MCF 10A (cell line): Measurements from ENCODE around the gene MPP2. TPM values are rescaled to one million over a fixed set of nuclear protein-coding genes. Genes with fewer than 3 reads are reported as not detected.

ENCODE experiments used
- BruUV-seq: library from RNA; stranded (reverse); fragments of 400-500 nt; replicated peaks from 2 replicates; lab custom pipeline; 2021; lab: Mats Ljungman, UMichigan
- CTCF ChIA-PET: fragments of 300-600 bp; sonication (Branson Sonifier 250); formaldehyde crosslinking; extraction: SDS; loops from one replicate; lab custom pipeline; 2021; ENCODE audit warnings: antibody characterized with exemption, inconsistent platforms; lab: Yijun Ruan, JAX
- POLR2A ChIA-PET: fragments of 300-600, 350-650 bp; sonication (Branson Sonifier 250); formaldehyde crosslinking; extraction: SDS; loops from one replicate; lab custom pipeline; 2020; ENCODE audit warnings: antibody characterized with exemption, inconsistent platforms; lab: Yijun Ruan, JAX
- DNase-seq: peaks from one replicate; pipeline ENCODE4 v3.0.0-alpha.2; 2018; ENCODE audit not compliant: unreplicated experiment
- H3K27ac Mint-ChIP-seq: one replicate; pipeline ENCODE4 v1.8.0; 2022; ENCODE audit warnings: mild to moderate bottlenecking, low read depth, mixed read lengths; ENCODE audit not compliant: unreplicated experiment
- H3K27me3 Mint-ChIP-seq: one replicate; pipeline ENCODE4 v1.8.0; 2022; ENCODE audit warnings: mixed read lengths; ENCODE audit not compliant: insufficient read depth, unreplicated experiment
- H3K36me3 Mint-ChIP-seq: one replicate; pipeline ENCODE4 v1.8.0; 2022; ENCODE audit warnings: mild to moderate bottlenecking, moderate library complexity, mixed read lengths; ENCODE audit not compliant: insufficient read depth, unreplicated experiment
- H3K4me1 Mint-ChIP-seq: one replicate; pipeline ENCODE4 v1.8.0; 2022; ENCODE audit warnings: mixed read lengths; ENCODE audit not compliant: insufficient read depth, unreplicated experiment
- H3K4me3 Mint-ChIP-seq: one replicate; pipeline ENCODE4 v1.8.0; 2022; ENCODE audit warnings: mild to moderate bottlenecking, moderate library complexity, mixed read lengths; ENCODE audit not compliant: unreplicated experiment
- H3K9me3 Mint-ChIP-seq: one replicate; pipeline ENCODE4 v1.8.0; 2022; ENCODE audit warnings: mixed read lengths; ENCODE audit not compliant: unreplicated experiment
- CTCF ChIP-seq: fragments of 200-600 bp; IDR thresholded peaks from one replicate; pipeline ENCODE4 v1.8.0; 2022; ENCODE audit warnings: antibody characterized with exemption, mild to moderate bottlenecking; ENCODE audit not compliant: unreplicated experiment
- intact Hi-C: fragments of 100-400 bp; cut with micrococcal nuclease; formaldehyde crosslinking; loops from 2 replicates; pipeline ENCODE4 v1.14.1; 2022
- total RNA-seq: library from RNA; stranded (reverse); gene quantifications from 2 replicates; pipeline ENCODE4 v1.2.3, GENCODE V29; 2022

MPP2 gene
- total RNA-seq, 1 experiment from 2014 or later: not detected

GRCh38 chr17:43909537-43910231, 2.3 kb upstream of the MPP2 start:
- no peak for DNase-seq
- H3K27ac Mint-ChIP-seq: no peak overlapping the region
- no peaks in the 10 kb centered on the region for H3K4me1 Mint-ChIP-seq
- CTCF ChIA-PET: interaction anchor here (0.5 to 7.7 kb wide), 25 partner anchors 9 to 802 kb away, joined by 3 to 39 read pairs (median 4); no protein-coding TSS in a partner anchor
- H3K4me3 Mint-ChIP-seq: no peak overlapping the region
- no TSS peak for BruUV-seq
- TF ChIP-seq CTCF: no peak
- H3K9me3 Mint-ChIP-seq: no peaks in the 10 kb centered on the region
- peaks cover 18% of the 10 kb centered on the region for H3K27me3 Mint-ChIP-seq
- no peaks in the 10 kb centered on the region for H3K36me3 Mint-ChIP-seq
- POLR2A ChIA-PET: interaction anchor here (1.0 to 1.6 kb wide), 2 partner anchors 10 to 129 kb away, joined by 4 read pairs; no protein-coding TSS in a partner anchor
- intact Hi-C loops: no loop called here

GRCh38 chr17:43907998-43908721, 824 bp upstream of the MPP2 start:
- CTCF ChIA-PET: interaction anchor here (3.0 to 7.7 kb wide), 2 partner anchors 8 to 29 kb away, joined by 16 to 39 read pairs; no protein-coding TSS in a partner anchor
- intact Hi-C loops: no loop called here
- Mint-ChIP-seq H3K27ac (no peak overlapping the region), H3K36me3 (no peaks in the 10 kb centered on the region), H3K27me3 (peaks cover 27% of the 10 kb centered on the region), H3K4me1 (no peaks in the 10 kb centered on the region), H3K4me3 (no peak overlapping the region), H3K9me3 (no peaks in the 10 kb centered on the region)
- TF ChIP-seq CTCF: no peak
- POLR2A ChIA-PET: interaction anchor here (0.7 to 1.6 kb wide), 2 partner anchors 9 to 265 kb away, joined by 3 to 4 read pairs; no protein-coding TSS in a partner anchor
- no peak for DNase-seq
- BruUV-seq: no TSS peak

GRCh38 chr17:43906951-43907424, 348 bp downstream of the MPP2 start:
- Mint-ChIP-seq H3K4me1 (no peaks in the 10 kb centered on the region), H3K9me3 (no peaks in the 10 kb centered on the region), H3K27me3 (peaks cover 27% of the 10 kb centered on the region), H3K4me3 (no peak overlapping the region), H3K27ac (no peak overlapping the region), H3K36me3 (no peaks in the 10 kb centered on the region)
- no TSS peak for BruUV-seq
- DNase-seq: no peak
- intact Hi-C loops: no loop called here
- no peak for TF ChIP-seq CTCF
- ChIA-PET CTCF (interaction anchor here (0.6 to 7.7 kb wide), 3 partner anchors 28 to 726 kb away, joined by 3 to 39 read pairs (median 3); no protein-coding TSS in a partner anchor), POLR2A (no interaction called here)
